WTC11 (cell line): Measurements from ENCODE around the gene ANKRD37.

Experiments used
- AFF4 ChIP-seq: sonication (generic); formaldehyde crosslinking; IDR thresholded peaks from 2 replicates; pipeline ENCODE4 v1.8.1; 2023; ENCODE audit warnings: mild to moderate bottlenecking, missing genetic modification reagents, borderline replicate concordance
- CREM ChIP-seq: sonication (generic); formaldehyde crosslinking; IDR thresholded peaks from 2 replicates; pipeline ENCODE4 v1.8.1; 2022; ENCODE audit warnings: mild to moderate bottlenecking, missing genetic modification reagents, moderate library complexity
- CTCF ChIP-seq: fragments of 200-600 bp; IDR thresholded peaks from 2 replicates; pipeline ENCODE4 v1.8.0; 2022; ENCODE audit warnings: antibody characterized with exemption
- E2F4 ChIP-seq: sonication (generic); formaldehyde crosslinking; IDR thresholded peaks from 2 replicates; pipeline ENCODE4 v1.8.1; 2022; ENCODE audit warnings: low read depth, mild to moderate bottlenecking, moderate library complexity, missing genetic modification reagents, borderline replicate concordance
- ETV6 ChIP-seq: sonication (generic); formaldehyde crosslinking; IDR thresholded peaks from 2 replicates; pipeline ENCODE4 v1.8.1; 2022; ENCODE audit warnings: mild to moderate bottlenecking, missing genetic modification reagents
- FOXP4 ChIP-seq: sonication (generic); formaldehyde crosslinking; IDR thresholded peaks from 2 replicates; pipeline ENCODE4 v1.8.0; 2022; ENCODE audit warnings: mild to moderate bottlenecking, missing genetic modification reagents
- IRF2 ChIP-seq: sonication (generic); formaldehyde crosslinking; IDR thresholded peaks from 2 replicates; pipeline ENCODE4 v1.8.0; 2022; ENCODE audit warnings: low read depth, missing genetic modification reagents, borderline replicate concordance
- JUN ChIP-seq: sonication (generic); formaldehyde crosslinking; IDR thresholded peaks from 2 replicates; pipeline ENCODE4 v1.8.0; 2023; ENCODE audit warnings: mild to moderate bottlenecking, missing genetic modification reagents
- KAT7 ChIP-seq: sonication (generic); formaldehyde crosslinking; IDR thresholded peaks from 2 replicates; pipeline ENCODE4 v1.8.1; 2023; ENCODE audit warnings: missing genetic modification reagents, mild to moderate bottlenecking, borderline replicate concordance
- PREB ChIP-seq: sonication (generic); formaldehyde crosslinking; IDR thresholded peaks from 2 replicates; pipeline ENCODE4 v1.8.1; 2022; ENCODE audit warnings: mild to moderate bottlenecking, missing genetic modification reagents, moderate library complexity, borderline replicate concordance
- STAT6 ChIP-seq: sonication (generic); formaldehyde crosslinking; conservative IDR thresholded peaks from 2 replicates; pipeline ENCODE4 v1.8.1; 2023; ENCODE audit warnings: mild to moderate bottlenecking, low read depth, missing genetic modification reagents, moderate library complexity

GRCh38 chr4:185369731-185370130 is 26.9 kb upstream of the ANKRD37 start:
- TF ChIP-seq CTCF (no peak), JUN (no peak), E2F4 (CRISPR knock-in tag) (no peak), CREM (CRISPR knock-in tag) (no peak), PREB (CRISPR knock-in tag) (no peak), KAT7 (CRISPR knock-in tag) (no peak), ETV6 (no peak), FOXP4 (CRISPR knock-in tag) (no peak), IRF2 (CRISPR knock-in tag) (no peak), STAT6 (CRISPR knock-in tag) (no peak), AFF4 (CRISPR knock-in tag) (no peak)
